Tibial nerve (tissue), 4 donors: ENCODE measurements around the gene ATP11A.

Experiments used
- EP300 ChIP-seq, 2 donors: sonication (generic); formaldehyde crosslinking; IDR thresholded peaks; one replicate each; pipeline ENCODE4 v1.6.1; 2017; ENCODE audit warnings: antibody characterized with exemption in 2 of 2, mild to moderate bottlenecking in 1 of 2
- POLR2A ChIP-seq, 2 donors: fragments of 450-650 bp; IDR thresholded peaks; one replicate each; pipeline ENCODE4 v1.6.1; 2017; ENCODE audit warnings: antibody characterized with exemption in 2 of 2, mild to moderate bottlenecking in 2 of 2, moderate library complexity in 2 of 2
- TF ChIP-seq, protein P1 (sequence below), 5 experiments: fragments of 200-600 bp in 3 of 5; fragments of 450-650 bp in 2 of 5; sonication (generic) in 3 of 5; IDR thresholded peaks; one replicate each; pipeline ENCODE4 v1.5.1; 2016 to 2019; ENCODE audit warnings: antibody characterized with exemption in 5 of 5, mild to moderate bottlenecking in 3 of 5, moderate library complexity in 2 of 5

DNA sequence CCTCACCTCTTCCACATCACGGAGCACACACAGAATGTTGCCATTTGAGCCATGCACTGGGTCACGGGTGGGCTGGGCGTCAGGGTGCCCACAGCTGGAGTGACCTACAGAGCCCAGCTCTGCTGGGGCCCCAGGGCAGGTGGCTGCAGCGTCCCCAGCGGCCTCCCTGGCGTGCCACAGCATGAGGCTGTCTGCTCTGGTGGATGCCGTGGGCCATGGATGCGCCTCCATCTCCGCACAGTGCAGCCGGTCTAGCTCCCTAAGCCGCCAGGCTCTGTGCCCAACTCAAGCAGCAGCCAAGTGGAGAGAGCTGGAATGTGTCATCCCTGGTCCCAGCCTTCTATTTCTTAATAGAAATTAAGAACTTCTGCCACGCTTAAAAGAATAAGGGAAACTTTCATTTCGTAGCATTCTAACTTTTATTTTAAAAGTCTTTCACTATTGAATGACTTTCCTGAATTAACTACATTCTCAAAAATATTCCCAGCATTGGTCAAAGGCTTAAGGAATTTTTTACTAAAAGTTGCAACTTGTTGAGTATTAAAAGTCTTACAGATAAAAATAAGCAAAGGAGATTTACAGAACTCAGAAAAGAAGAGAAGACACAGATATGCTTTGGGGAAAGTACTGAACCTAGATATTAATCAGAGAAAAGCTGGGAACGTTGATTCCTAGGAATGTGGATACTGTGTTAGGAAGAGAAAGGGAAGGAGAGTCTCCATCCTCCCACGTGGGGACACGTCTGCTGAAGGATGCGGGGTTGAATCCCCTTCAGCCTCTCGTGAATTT lies 59.3 kb downstream of the ATP11A start:
- TF ChIP-seq, protein P1, sequence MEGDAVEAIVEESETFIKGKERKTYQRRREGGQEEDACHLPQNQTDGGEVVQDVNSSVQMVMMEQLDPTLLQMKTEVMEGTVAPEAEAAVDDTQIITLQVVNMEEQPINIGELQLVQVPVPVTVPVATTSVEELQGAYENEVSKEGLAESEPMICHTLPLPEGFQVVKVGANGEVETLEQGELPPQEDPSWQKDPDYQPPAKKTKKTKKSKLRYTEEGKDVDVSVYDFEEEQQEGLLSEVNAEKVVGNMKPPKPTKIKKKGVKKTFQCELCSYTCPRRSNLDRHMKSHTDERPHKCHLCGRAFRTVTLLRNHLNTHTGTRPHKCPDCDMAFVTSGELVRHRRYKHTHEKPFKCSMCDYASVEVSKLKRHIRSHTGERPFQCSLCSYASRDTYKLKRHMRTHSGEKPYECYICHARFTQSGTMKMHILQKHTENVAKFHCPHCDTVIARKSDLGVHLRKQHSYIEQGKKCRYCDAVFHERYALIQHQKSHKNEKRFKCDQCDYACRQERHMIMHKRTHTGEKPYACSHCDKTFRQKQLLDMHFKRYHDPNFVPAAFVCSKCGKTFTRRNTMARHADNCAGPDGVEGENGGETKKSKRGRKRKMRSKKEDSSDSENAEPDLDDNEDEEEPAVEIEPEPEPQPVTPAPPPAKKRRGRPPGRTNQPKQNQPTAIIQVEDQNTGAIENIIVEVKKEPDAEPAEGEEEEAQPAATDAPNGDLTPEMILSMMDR (IDR thresholded peaks at IDR 0.05) = no peak
- TF ChIP-seq POLR2A (IDR thresholded peaks at IDR 0.05) (no peak), EP300 (IDR thresholded peaks at IDR 0.05) (no peak)
